Measurements from ENCODE around the gene SPON2.
A peak's percentile ranks its signal among the peaks of the same experiment; 100 is the strongest.

SPON2 gene

DNA sequence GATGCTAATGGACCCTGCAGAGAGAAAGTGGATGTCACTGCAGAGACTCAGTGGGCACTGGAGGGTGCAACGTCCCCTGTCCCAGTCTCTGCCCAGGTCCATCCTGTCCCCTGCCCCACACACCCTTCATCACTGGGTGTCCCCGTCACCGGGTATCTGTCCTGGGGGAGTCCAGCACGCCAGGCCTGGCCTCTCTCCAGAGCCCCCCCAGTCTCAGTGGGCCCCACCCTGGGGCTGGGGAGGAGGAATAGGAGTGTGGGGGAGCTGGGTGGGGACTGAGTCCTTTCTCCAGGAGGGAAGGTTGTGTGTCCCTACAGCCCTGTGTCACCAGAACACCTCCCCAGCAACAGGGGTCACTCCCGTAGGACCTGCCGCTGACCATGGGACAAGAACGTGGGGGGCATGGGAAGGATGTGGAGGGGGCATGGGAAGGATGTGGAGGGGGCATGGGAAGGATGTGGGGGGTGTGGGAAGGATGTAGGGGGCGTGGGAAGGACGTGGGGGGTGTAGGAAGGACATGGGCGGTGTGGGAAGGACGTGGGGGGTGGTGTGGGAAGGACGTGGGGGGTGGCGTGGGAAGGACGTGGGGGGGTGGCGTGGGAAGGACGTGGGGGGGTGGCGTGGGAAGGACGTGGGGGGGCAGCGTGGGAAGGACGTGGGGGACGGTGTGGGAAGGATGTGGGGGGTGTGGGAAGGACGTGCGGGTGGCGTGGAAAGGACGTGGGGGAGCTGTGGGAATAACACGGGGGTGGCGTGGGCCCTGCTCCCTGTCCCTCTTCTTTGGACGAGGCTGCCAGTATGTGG, 21.0 kb upstream of the SPON2 start:
- ATAC-seq: no peak
- no peak for TF ChIP-seq ZNF8 (CRISPR knock-in tag; IDR thresholded peaks at IDR 0.05)
- peak; percentile 60; the same call in 1 of the 2 replicates for TF ChIP-seq ZFP3 (CRISPR knock-in tag; IDR thresholded peaks at IDR 0.05)

DNA sequence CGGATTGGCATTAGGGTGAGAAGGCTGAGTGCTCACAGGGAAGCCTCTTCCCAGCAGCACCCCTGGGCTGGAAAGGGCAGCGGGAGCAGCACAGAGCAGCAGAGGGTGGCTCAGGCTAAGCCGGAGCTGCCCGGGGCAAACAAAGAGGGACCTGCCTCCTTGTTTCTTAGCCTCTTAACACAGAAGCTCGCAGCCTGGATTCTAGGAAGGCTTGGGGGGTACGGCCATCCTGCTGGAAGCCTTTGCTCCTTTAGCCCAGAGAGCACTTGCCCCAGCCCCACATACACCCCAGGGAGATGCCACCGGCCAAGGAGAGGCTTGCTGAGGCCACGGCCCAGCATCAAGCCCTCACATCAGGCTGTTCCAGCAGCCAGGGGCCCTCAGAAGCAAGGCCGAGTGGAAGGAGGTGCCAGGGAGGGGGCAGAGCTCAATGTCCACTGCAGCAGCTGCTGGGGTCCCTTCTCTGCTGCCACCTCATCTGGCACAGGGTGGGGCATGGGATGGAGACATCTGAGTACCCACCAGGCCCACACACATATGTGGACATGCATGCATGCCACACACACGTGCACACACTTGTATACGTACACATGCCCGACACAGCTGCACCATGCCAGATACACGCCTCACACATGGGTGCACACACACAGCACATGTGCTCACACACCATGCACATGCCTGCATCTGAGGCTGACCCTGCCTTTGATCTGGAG, 20.3 kb upstream of the SPON2 start:
- TF ChIP-seq RARB (CRISPR knock-in tag; IDR thresholded peaks at IDR 0.05): no peak
- no peak for TF ChIP-seq PPARA (CRISPR knock-in tag; IDR thresholded peaks at IDR 0.05; ENCODE audit: borderline replicate concordance)
- TF ChIP-seq ZC3H10 (CRISPR knock-in tag; IDR thresholded peaks at IDR 0.05): no peak
- no peak for TF ChIP-seq BACH2 (CRISPR knock-in tag; IDR thresholded peaks at IDR 0.05; ENCODE audit: borderline replicate concordance)
- TF ChIP-seq, protein P1, sequence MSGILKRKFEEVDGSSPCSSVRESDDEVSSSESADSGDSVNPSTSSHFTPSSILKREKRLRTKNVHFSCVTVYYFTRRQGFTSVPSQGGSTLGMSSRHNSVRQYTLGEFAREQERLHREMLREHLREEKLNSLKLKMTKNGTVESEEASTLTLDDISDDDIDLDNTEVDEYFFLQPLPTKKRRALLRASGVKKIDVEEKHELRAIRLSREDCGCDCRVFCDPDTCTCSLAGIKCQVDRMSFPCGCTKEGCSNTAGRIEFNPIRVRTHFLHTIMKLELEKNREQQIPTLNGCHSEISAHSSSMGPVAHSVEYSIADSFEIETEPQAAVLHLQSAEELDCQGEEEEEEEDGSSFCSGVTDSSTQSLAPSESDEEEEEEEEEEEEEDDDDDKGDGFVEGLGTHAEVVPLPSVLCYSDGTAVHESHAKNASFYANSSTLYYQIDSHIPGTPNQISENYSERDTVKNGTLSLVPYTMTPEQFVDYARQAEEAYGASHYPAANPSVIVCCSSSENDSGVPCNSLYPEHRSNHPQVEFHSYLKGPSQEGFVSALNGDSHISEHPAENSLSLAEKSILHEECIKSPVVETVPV (CRISPR knock-in tag; IDR thresholded peaks at IDR 0.05): no peak
- TF ChIP-seq, protein P2, sequence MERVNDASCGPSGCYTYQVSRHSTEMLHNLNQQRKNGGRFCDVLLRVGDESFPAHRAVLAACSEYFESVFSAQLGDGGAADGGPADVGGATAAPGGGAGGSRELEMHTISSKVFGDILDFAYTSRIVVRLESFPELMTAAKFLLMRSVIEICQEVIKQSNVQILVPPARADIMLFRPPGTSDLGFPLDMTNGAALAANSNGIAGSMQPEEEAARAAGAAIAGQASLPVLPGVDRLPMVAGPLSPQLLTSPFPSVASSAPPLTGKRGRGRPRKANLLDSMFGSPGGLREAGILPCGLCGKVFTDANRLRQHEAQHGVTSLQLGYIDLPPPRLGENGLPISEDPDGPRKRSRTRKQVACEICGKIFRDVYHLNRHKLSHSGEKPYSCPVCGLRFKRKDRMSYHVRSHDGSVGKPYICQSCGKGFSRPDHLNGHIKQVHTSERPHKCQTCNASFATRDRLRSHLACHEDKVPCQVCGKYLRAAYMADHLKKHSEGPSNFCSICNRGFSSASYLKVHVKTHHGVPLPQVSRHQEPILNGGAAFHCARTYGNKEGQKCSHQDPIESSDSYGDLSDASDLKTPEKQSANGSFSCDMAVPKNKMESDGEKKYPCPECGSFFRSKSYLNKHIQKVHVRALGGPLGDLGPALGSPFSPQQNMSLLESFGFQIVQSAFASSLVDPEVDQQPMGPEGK (CRISPR knock-in tag; IDR thresholded peaks at IDR 0.05; ENCODE audit: borderline replicate concordance): no peak
- TF ChIP-seq OSR1 (CRISPR knock-in tag; IDR thresholded peaks at IDR 0.05): no peak
- no peak for TF ChIP-seq ZNF70 (CRISPR knock-in tag; IDR thresholded peaks at IDR 0.05)
- no peak for TF ChIP-seq ISL1 (CRISPR knock-in tag; IDR thresholded peaks at IDR 0.05)
- TF ChIP-seq, protein P3, sequence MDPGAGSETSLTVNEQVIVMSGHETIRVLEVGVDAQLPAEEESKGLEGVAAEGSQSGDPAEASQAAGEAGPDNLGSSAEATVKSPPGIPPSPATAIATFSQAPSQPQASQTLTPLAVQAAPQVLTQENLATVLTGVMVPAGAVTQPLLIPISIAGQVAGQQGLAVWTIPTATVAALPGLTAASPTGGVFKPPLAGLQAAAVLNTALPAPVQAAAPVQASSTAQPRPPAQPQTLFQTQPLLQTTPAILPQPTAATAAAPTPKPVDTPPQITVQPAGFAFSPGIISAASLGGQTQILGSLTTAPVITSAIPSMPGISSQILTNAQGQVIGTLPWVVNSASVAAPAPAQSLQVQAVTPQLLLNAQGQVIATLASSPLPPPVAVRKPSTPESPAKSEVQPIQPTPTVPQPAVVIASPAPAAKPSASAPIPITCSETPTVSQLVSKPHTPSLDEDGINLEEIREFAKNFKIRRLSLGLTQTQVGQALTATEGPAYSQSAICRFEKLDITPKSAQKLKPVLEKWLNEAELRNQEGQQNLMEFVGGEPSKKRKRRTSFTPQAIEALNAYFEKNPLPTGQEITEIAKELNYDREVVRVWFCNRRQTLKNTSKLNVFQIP (CRISPR knock-in tag; IDR thresholded peaks at IDR 0.05; ENCODE audit: borderline replicate concordance, low read depth): no peak
- no peak for TF ChIP-seq ZFP30 (CRISPR knock-in tag; IDR thresholded peaks at IDR 0.05)
- no peak for TF ChIP-seq ESRRG (CRISPR knock-in tag; IDR thresholded peaks at IDR 0.05)
- TF ChIP-seq ZNF8 (CRISPR knock-in tag; IDR thresholded peaks at IDR 0.05): no peak
- no peak for TF ChIP-seq CSDC2 (CRISPR knock-in tag; IDR thresholded peaks at IDR 0.05)
- TF ChIP-seq, protein P4, sequence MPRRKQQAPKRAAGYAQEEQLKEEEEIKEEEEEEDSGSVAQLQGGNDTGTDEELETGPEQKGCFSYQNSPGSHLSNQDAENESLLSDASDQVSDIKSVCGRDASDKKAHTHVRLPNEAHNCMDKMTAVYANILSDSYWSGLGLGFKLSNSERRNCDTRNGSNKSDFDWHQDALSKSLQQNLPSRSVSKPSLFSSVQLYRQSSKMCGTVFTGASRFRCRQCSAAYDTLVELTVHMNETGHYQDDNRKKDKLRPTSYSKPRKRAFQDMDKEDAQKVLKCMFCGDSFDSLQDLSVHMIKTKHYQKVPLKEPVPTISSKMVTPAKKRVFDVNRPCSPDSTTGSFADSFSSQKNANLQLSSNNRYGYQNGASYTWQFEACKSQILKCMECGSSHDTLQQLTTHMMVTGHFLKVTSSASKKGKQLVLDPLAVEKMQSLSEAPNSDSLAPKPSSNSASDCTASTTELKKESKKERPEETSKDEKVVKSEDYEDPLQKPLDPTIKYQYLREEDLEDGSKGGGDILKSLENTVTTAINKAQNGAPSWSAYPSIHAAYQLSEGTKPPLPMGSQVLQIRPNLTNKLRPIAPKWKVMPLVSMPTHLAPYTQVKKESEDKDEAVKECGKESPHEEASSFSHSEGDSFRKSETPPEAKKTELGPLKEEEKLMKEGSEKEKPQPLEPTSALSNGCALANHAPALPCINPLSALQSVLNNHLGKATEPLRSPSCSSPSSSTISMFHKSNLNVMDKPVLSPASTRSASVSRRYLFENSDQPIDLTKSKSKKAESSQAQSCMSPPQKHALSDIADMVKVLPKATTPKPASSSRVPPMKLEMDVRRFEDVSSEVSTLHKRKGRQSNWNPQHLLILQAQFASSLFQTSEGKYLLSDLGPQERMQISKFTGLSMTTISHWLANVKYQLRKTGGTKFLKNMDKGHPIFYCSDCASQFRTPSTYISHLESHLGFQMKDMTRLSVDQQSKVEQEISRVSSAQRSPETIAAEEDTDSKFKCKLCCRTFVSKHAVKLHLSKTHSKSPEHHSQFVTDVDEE (CRISPR knock-in tag; IDR thresholded peaks at IDR 0.05): no peak
- TF ChIP-seq ZFP3 (CRISPR knock-in tag; IDR thresholded peaks at IDR 0.05): no peak
- TF ChIP-seq GLIS3 (CRISPR knock-in tag; IDR thresholded peaks at IDR 0.05): no peak
- ATAC-seq: peak; percentile 81

DNA sequence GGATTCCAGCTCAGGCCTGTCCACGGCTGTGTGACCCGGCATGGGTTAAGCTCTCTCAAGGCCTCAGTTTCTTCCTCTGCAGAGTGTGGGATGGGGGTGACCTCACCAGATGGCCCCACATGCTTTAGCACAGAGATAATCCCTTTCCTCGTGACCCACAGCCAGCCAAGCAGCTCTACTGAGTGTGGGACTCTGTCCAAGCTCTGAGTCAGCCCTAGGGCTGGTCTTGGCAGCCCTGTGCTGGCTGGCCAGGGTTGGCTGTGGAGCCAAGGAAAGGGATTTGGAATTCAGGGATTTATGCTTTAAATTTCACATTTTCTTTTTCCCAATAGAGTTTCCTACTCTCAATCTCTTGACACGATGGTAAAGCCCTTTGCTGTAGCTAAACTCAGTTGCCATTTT, 19.7 kb upstream of the SPON2 start:
- TF ChIP-seq ISL1 (CRISPR knock-in tag; IDR thresholded peaks at IDR 0.05) (0 out of 2 replicates have a peak, but pooled peaks have one; percentile 13), ZC3H10 (CRISPR knock-in tag; IDR thresholded peaks at IDR 0.05) (0 out of 2 replicates have a peak, but pooled peaks have one; percentile 41), TOX (CRISPR knock-in tag; IDR thresholded peaks at IDR 0.05; ENCODE audit: borderline replicate concordance) (no peak), ESRRG (CRISPR knock-in tag; IDR thresholded peaks at IDR 0.05) (no peak), SNAI2 (CRISPR knock-in tag; IDR thresholded peaks at IDR 0.05) (no peak)
- TF ChIP-seq, protein P5, sequence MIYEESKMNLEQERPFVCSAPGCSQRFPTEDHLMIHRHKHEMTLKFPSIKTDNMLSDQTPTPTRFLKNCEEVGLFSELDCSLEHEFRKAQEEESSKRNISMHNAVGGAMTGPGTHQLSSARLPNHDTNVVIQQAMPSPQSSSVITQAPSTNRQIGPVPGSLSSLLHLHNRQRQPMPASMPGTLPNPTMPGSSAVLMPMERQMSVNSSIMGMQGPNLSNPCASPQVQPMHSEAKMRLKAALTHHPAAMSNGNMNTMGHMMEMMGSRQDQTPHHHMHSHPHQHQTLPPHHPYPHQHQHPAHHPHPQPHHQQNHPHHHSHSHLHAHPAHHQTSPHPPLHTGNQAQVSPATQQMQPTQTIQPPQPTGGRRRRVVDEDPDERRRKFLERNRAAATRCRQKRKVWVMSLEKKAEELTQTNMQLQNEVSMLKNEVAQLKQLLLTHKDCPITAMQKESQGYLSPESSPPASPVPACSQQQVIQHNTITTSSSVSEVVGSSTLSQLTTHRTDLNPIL (CRISPR knock-in tag; IDR thresholded peaks at IDR 0.05; ENCODE audit: low read depth): no peak
- peak; percentile 95 for ATAC-seq
